Peyer's patch (tissue), 4 donors: ENCODE data around the gene ATP10A. TPM values are rescaled to one million over a fixed set of nuclear protein-coding genes. Genes with fewer than 3 reads are reported as not detected.

Source experiments
- DNase-seq, 3 donors: peaks; one replicate each; pipeline ENCODE4 v3.0.0-alpha.2; 2017 to 2019
- H3K27ac ChIP-seq, 4 donors: fragments of 200-600 bp; sonication (generic); one replicate each; pipeline ENCODE4 v1.5.1; 2016 to 2019
- H3K27me3 ChIP-seq, 2 donors: fragments of 200-600 bp; sonication (generic); one replicate each; pipeline ENCODE4 v1.5.1; 2019
- H3K36me3 ChIP-seq, 3 donors: fragments of 200-600 bp; sonication (generic); one replicate each; pipeline ENCODE4 v1.5.1; 2016 to 2019
- H3K4me1 ChIP-seq, 4 donors: fragments of 200-600 bp; sonication (generic); one replicate each; pipeline ENCODE4 v1.5.1; 2016 to 2019
- H3K4me3 ChIP-seq, 4 donors: fragments of 200-600 bp; sonication (generic); 1 replicate in 3 of 4; 2 replicates in 1 of 4; pipeline ENCODE4 v1.5.1; 2016 to 2019; ENCODE audit warnings: mild to moderate bottlenecking in 1 of 4
- H3K9me3 ChIP-seq, 4 donors: fragments of 200-600 bp; sonication (generic); one replicate each; pipeline ENCODE4 v1.5.1; 2016 to 2019; ENCODE audit warnings: mild to moderate bottlenecking in 1 of 4
- CTCF ChIP-seq, 6 experiments: fragments of 450-650 bp in 4 of 6; fragments of 200-600 bp in 2 of 6; sonication (generic) in 1 of 6; IDR thresholded peaks; one replicate each; pipeline ENCODE4 v1.5.1; 2017 to 2019; ENCODE audit warnings: antibody characterized with exemption in 6 of 6, mild to moderate bottlenecking in 3 of 6, moderate library complexity in 1 of 6
- POLR2A ChIP-seq, 2 donors: fragments of 450-650 bp; IDR thresholded peaks; one replicate each; pipeline ENCODE4 v1.5.1; 2017; ENCODE audit warnings: antibody characterized with exemption in 2 of 2, mild to moderate bottlenecking in 2 of 2, moderate library complexity in 2 of 2
- total RNA-seq, 4 donors: library from RNA; depleted of rRNA; stranded (reverse); fragments of >200 nt; gene quantifications; one replicate each; pipeline ENCODE4 v1.1.0, GENCODE V29; 2016

Gene ATP10A
- total RNA-seq, 4 donors from 2014 or later, result 1.6 to 7.4 (median 3.7) TPM

- Histone ChIP-seq H3K27me3 (no peaks in the 10 kb centered on the region), H3K4me1 (no peaks in the 10 kb centered on the region), H3K4me3 (no peak overlapping the region), H3K27ac (no peak overlapping the region), H3K36me3 (no peaks in the 10 kb centered on the region), H3K9me3 (no peaks in the 10 kb centered on the region)
- DNase-seq, result peak in 2 of 3 donors; percentile 15 to 23
- TF ChIP-seq POLR2A (IDR thresholded peaks at IDR 0.05) (no peak), CTCF (IDR thresholded peaks at IDR 0.05) (no peak)
These were observed 175.0 kb downstream of the ATP10A start for GRCh38 chr15:25688166-25688565.

DNA sequence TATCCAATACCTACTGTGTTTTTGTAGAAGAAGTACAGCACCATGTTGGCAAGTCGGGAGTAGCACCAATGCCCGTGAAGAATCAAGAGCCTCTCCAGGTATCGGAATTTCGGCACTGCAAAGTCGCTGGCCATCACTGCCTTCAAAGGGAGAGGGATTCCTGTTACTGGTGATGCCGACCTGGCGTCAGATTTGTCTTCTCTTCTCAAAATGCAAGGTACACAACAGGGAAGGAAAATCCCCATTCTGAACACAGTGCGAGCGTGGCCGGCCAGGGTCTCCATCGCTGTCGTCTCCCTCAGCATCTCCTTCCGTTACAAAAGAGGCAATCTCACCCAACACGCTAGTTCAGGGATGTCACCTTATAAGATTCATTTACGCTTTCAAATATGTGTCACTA is 175.4 kb downstream of the ATP10A start:
- H3K4me1 ChIP-seq, result no peaks in the 10 kb centered on the region

DNA sequence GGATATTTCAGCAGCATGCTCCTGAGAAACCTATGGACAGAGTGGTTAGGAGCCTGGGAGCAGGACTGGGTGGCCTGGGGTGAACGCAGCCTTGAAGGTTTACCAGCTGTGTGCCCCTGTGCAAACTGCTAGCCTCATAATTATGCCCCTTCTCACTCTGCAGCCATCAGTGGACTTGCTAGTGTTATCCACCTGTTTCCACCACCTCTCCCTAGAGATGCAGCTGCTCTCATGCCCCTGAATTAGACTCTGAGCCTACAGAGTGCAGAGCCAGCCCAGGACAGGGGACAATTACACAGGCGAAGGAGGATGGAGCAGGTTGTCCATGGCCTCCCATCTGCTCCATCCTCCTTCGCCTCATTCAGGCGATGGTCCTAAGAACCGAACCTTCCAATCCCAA is 175.9 kb downstream of the ATP10A start:
- Histone ChIP-seq H3K4me1 (no peaks in the 10 kb centered on the region), H3K36me3 (no peaks in the 10 kb centered on the region), H3K27me3 (no peaks in the 10 kb centered on the region), H3K9me3 (no peaks in the 10 kb centered on the region), H3K27ac (no peak overlapping the region), H3K4me3 (no peak overlapping the region)
- peak in 1 of 3 donors; percentile 21 for DNase-seq
- no peak for TF ChIP-seq POLR2A (IDR thresholded peaks at IDR 0.05)

More for the DNA sequence above, 175.4 kb downstream of the ATP10A start:
- Histone ChIP-seq H3K9me3 (no peaks in the 10 kb centered on the region), H3K27me3 (no peaks in the 10 kb centered on the region), H3K27ac (no peak overlapping the region), H3K4me3 (no peak overlapping the region), H3K36me3 (no peaks in the 10 kb centered on the region)
- DNase-seq, result peak in 2 of 3 donors; percentile 10 to 24
- no peak for TF ChIP-seq CTCF (IDR thresholded peaks at IDR 0.05)
- TF ChIP-seq POLR2A (IDR thresholded peaks at IDR 0.05), result no peak

DNA sequence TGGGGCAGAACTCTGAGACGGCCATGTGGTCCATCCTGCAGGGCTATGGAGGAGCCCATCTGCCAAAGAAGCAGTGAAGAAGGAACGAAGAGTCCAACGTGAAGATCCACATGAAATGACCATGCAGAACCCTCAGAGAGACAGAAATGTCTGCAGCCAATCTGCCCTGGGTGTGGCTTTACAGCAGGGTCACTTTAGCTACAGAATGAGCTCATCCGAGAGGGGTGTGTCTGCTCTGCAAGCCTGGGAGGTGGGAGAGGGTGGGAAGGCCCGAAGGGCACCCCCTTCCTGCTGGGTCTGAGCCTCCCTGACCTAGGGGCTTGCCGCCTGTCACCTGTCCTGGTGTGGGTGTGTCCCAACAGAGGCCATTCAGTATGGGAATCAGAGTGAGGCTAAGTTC is 176.3 kb downstream of the ATP10A start:
- Histone ChIP-seq H3K4me3 (no peak overlapping the region), H3K36me3 (no peaks in the 10 kb centered on the region), H3K27ac (no peak overlapping the region), H3K9me3 (no peaks in the 10 kb centered on the region), H3K4me1 (no peaks in the 10 kb centered on the region), H3K27me3 (no peaks in the 10 kb centered on the region)
- DNase-seq, result peak in 1 of 3 donors; percentile 2
- no peak for TF ChIP-seq CTCF (IDR thresholded peaks at IDR 0.05)
- no peak for TF ChIP-seq POLR2A (IDR thresholded peaks at IDR 0.05)

DNA sequence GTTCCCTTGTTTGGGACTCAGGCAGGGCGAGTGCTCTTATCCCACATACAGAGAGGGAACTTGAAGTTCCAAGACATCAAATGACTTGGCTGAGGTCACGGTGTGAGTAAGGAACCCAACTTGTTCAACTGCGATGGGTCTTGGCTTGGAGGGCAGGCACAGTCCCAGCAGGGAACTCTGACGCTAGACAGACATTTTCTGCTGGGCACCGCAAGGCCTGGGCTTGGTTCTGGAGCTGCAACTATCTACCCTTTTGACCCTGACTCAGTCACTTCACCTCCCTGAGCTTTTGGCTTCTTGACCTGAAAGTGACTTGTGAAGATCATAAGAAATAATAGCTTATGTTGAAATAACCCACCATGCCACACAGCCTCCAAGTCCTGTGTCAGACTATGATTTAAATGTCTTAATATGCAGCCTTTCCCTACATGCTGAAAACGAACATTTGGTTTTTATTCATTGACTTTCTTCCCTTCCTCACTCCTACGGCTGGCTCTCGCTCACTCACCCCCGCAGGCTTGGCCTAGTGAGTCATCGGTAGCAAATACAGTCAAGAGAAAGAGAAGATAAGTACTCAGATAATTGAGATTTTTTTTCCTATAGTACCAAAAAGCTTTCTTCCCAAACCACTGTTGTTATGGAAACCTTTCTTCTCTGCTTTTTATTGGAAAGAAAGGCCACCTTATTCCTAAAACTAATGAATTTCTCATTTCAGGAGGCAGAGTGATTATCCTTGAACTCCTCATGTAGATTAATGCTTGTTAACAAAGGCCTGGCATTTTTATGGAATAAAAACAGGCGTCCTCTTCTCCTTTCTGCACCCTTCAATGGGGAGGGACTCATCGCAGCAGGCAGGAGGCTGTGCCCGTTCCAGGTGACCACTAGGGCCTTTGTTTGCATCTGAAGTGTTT is 178.4 kb downstream of the ATP10A start:
- H3K27ac ChIP-seq, result peak overlapping the region in 2 of 4 donors; percentile 17 to 25
- TF ChIP-seq POLR2A (IDR thresholded peaks at IDR 0.05) (no peak), CTCF (IDR thresholded peaks at IDR 0.05) (no peak)
- H3K9me3 ChIP-seq, result no peaks in the 10 kb centered on the region
- no peaks in the 10 kb centered on the region for H3K4me1 ChIP-seq
- no peaks in the 10 kb centered on the region for H3K27me3 ChIP-seq
- no peak overlapping the region for H3K4me3 ChIP-seq
- DNase-seq, result peak in 1 of 3 donors; percentile 48
- peaks cover 0 to 7% (median 0%) of the 10 kb centered on the region in 3 donors for H3K36me3 ChIP-seq

DNA sequence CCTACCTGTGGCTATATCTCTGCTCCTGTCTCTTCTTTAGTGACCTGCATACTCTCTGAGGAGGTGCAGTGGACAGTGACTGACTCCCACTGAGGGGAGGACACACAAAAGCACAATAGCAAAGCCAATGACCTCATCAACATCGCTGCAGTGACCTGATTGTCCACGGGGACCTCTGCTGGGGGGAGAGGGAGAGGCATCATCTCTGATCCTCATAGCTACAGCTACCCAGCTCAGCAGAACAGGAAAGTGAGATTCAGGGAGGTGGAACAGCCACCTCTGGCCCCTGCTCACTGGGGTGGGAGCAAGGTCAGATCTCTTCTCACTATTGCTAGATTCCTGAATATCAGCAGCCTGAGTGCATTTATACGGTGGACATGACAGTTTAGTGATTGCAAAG is 179.2 kb downstream of the ATP10A start:
- no peaks in the 10 kb centered on the region for H3K9me3 ChIP-seq
- H3K4me3 ChIP-seq, result no peak overlapping the region
- peak overlapping the region in 2 of 4 donors; percentile 17 to 25 for H3K27ac ChIP-seq
- H3K4me1 ChIP-seq, result no peaks in the 10 kb centered on the region
- H3K27me3 ChIP-seq, result no peaks in the 10 kb centered on the region
- H3K36me3 ChIP-seq, result peaks cover 0 to 12% (median 0%) of the 10 kb centered on the region in 3 donors
- no peak for TF ChIP-seq CTCF (IDR thresholded peaks at IDR 0.05)
- TF ChIP-seq POLR2A (IDR thresholded peaks at IDR 0.05), result no peak
- peak in 1 of 3 donors; percentile 15 for DNase-seq
